Measurements from ENCODE around the gene ACVR1. TPM values are rescaled to one million over a fixed set of nuclear protein-coding genes. Genes with fewer than 3 reads are reported as not detected.

ACVR1 gene
- total and polyA plus RNA-seq, 2 of the 13 experiments (the other 11 are each of a cell fraction or from before 2014, with no cell fraction given) = 2.3 to 5.4 TPM

DNA sequence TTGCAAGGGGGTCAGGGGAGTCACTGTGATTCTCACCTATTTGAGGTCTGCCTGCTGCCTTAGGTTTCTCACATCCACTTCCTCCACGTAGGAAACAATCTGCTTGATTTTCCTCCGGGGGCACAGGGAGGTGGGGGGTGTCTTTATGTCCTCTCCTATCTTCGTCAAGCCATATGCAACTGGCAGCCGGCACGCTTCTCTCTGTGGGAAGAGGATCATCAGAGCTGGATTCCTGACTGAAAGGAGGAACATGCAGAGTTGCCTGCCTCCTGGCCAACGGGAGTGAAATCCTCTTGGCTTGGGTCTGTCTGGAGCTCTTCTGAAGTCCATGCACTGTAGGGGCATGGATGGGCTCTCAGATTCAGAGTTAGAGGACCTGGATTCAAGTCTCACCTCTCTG is 43.1 kb upstream of the ACVR1 start:
- no peak for FAIRE-seq
- H3K27ac ChIP-seq (ENCODE audit: extremely low read length, insufficient read depth, low read length) = no peak overlapping the region
- CTCF ChIA-PET (ENCODE audit: low intra/inter-chr PET ratio, low total read pairs) = no interaction called here
- DNase-seq (ENCODE audit: low spot score) = no peak
- H3K9ac ChIP-seq (ENCODE audit: insufficient read depth, low read depth, low read length) = no peak overlapping the region
- H4K20me1 ChIP-seq (ENCODE audit: insufficient read depth, low read length) = no peaks in the 10 kb centered on the region
- POLR2A ChIA-PET = no interaction called here
- no peaks in the 10 kb centered on the region for H3K4me1 ChIP-seq (ENCODE audit: insufficient read depth, low read length)
- no peaks in the 10 kb centered on the region for H3K9me3 ChIP-seq (ENCODE audit: low read length)
- H3K4me3 ChIP-seq (replicated peaks in 1 of 3; ENCODE audit: insufficient read depth in 1 of 3, low read depth in 2 of 3, low read length in 3 of 3) = no peak overlapping the region
- no peak overlapping the region for H3K4me2 ChIP-seq (ENCODE audit: low read depth, low read length)
- 16% methylated on average over 6 of the region's 6 CpGs for WGBS (ENCODE audit: low lambda C conversion rate)
- peaks cover 0 to 20% of the 10 kb centered on the region in 2 experiments; a peak in 3 of 5 replicates for H3K27me3 ChIP-seq (ENCODE audit: control insufficient read depth in 1 of 2, insufficient read depth in 2 of 2, low read length in 2 of 2)
- H3K79me2 ChIP-seq (ENCODE audit: insufficient read depth, low read length) = no peaks in the 10 kb centered on the region
- H2AFZ ChIP-seq (ENCODE audit: low read length) = no peak overlapping the region
- no peak for ATAC-seq
- in situ Hi-C loops (cut with HindIII; ENCODE audit: extremely low pct_ligation_motif_present, low pct_unique_long_range_greater_than_20kb) (no loop called here), intact Hi-C loops (cut with micrococcal nuclease; ENCODE audit: unreplicated experiment) (no loop called here)
- TF ChIP-seq, protein P1, sequence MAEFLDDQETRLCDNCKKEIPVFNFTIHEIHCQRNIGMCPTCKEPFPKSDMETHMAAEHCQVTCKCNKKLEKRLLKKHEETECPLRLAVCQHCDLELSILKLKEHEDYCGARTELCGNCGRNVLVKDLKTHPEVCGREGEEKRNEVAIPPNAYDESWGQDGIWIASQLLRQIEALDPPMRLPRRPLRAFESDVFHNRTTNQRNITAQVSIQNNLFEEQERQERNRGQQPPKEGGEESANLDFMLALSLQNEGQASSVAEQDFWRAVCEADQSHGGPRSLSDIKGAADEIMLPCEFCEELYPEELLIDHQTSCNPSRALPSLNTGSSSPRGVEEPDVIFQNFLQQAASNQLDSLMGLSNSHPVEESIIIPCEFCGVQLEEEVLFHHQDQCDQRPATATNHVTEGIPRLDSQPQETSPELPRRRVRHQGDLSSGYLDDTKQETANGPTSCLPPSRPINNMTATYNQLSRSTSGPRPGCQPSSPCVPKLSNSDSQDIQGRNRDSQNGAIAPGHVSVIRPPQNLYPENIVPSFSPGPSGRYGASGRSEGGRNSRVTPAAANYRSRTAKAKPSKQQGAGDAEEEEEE (CRISPR knock-in tag; IDR thresholded peaks at IDR 0.05; ENCODE audit: borderline replicate concordance) = no peak
- TF ChIP-seq PAWR (CRISPR knock-in tag; IDR thresholded peaks at IDR 0.05; ENCODE audit: borderline replicate concordance) (no peak), JUNB (CRISPR knock-in tag; IDR thresholded peaks at IDR 0.05; ENCODE audit: borderline replicate concordance) (no peak), EEA1 (CRISPR knock-in tag; IDR thresholded peaks at IDR 0.05; ENCODE audit: borderline replicate concordance) (no peak), KLF11 (CRISPR knock-in tag; IDR thresholded peaks at IDR 0.05) (no peak), ZNF33A (CRISPR knock-in tag; IDR thresholded peaks at IDR 0.05; ENCODE audit: borderline replicate concordance) (no peak)
- TF ChIP-seq, protein P2, sequence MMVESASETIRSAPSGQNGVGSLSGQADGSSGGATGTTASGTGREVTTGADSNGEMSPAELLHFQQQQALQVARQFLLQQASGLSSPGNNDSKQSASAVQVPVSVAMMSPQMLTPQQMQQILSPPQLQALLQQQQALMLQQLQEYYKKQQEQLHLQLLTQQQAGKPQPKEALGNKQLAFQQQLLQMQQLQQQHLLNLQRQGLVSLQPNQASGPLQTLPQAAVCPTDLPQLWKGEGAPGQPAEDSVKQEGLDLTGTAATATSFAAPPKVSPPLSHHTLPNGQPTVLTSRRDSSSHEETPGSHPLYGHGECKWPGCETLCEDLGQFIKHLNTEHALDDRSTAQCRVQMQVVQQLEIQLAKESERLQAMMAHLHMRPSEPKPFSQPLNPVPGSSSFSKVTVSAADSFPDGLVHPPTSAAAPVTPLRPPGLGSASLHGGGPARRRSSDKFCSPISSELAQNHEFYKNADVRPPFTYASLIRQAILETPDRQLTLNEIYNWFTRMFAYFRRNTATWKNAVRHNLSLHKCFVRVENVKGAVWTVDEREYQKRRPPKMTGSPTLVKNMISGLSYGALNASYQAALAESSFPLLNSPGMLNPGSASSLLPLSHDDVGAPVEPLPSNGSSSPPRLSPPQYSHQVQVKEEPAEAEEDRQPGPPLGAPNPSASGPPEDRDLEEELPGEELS (CRISPR knock-in tag; IDR thresholded peaks at IDR 0.05) = no peak
- no TSS peak for BruUV-seq (replicated peaks)
- no peaks in the 10 kb centered on the region for H3K36me3 ChIP-seq (replicated peaks in 1 of 2; ENCODE audit: control insufficient read depth in 1 of 2, insufficient read depth in 2 of 2, low read length in 2 of 2)
